Measurements from ENCODE around the gene ADAP2.
"Not testable (repeated sequence)": the region's sequence is repeated elsewhere in the genome, so short reads cannot be mapped to it uniquely, and the experiment has no call there.

Gene ADAP2

DNA sequence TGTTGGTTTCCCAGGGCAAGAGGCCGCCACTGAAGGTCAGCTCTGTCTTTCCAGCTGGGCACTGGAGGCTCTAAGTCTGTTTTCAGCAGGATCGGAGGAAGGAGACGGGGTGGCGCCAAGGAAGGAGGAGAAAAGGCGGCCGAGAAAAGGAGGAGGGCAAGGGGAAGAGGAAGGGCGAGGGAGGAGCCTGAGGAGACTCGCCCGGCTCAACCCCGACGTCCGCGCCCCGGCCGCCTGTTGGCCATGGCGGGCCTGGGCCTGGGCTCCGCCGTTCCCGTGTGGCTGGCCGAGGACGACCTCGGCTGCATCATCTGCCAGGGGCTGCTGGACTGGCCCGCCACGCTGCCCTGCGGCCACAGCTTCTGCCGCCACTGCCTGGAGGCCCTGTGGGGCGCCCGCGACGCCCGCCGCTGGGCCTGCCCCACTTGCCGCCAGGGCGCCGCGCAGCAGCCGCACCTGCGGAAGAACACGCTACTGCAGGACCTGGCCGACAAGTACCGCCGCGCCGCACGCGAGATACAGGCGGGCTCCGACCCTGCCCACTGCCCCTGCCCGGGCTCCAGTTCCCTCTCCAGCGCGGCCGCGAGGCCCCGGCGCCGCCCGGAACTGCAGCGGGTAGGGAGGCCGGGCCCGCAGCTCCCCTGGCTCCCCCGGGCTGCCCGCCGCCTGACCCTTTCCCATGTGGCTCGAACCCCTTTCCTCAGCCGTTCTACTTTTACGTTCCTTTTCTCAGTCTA is 49.3 kb downstream of the ADAP2 start, which contains the start of gene RNF135:
Gene RNF135 (plus strand): TSS at position 209 of the 737 bp plus-strand sequence. CDS start 35 bp downstream, at position 244.
- CTCF ChIA-PET = interaction anchor here (1.1 kb wide), 1 partner anchor 91 kb away, joined by 4 read pairs; no protein-coding TSS in a partner anchor
- H3K4me1 Mint-ChIP-seq = peaks cover 42% of the 10 kb centered on the region
- peaks cover 17% of the 10 kb centered on the region for H3K36me3 Mint-ChIP-seq

DNA sequence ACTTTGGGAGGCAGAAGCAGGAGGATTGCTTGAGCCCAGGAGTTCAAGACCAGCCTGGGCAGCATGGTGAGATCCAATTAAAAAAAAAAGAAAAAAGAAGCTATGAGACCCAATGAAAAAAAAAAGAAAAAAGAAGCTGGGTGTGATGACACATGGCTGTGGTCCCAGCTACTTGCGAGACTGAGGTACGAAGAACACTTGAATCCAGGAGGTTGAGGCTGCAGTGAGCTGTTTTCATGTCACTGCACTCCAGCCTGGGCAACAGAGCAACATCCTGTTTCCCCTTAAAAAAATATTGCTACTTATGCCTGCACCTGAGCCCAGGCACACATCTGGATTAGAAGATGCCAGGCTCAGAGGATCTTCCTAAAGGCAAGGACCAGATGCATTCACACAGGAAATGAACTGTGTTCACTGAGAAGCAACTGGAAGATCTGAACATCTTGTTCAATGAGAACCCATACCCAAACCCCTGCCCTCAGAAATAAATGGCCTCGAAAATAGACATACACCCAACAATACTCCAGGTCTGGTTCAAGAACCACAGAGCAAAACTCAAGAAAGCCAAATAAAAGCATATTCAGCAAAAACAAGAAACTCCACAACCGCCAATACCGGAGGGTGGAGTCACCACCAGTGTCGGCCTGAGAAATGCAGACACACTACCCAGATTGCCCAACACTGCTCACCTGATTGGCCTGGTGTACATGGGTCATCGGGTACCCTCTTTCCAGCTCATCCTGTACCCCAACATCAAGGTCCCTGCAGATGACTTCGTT is 53.5 kb downstream of the ADAP2 start:
- peaks cover 24% of the 10 kb centered on the region for H3K4me1 Mint-ChIP-seq
- H3K27me3 Mint-ChIP-seq = peaks cover 7% of the 10 kb centered on the region
- peaks cover 1% of the 10 kb centered on the region for H3K9me3 Mint-ChIP-seq
- no peak overlapping the region for H3K27ac Mint-ChIP-seq
- H3K4me3 Mint-ChIP-seq = no peak overlapping the region
- H3K36me3 Mint-ChIP-seq = peaks cover 18% of the 10 kb centered on the region
- CTCF ChIA-PET = no interaction called here
- DNase-seq = no peak

More for the DNA sequence above, 49.3 kb downstream of the ADAP2 start, which contains the start of gene RNF135:
- peaks cover 30% of the 10 kb centered on the region for H3K27me3 Mint-ChIP-seq
- H3K27ac Mint-ChIP-seq = peak within 1 kb of the TSS; percentile 89
- H3K9me3 Mint-ChIP-seq = peaks cover 1% of the 10 kb centered on the region
- peak within 1 kb of the TSS; percentile 98 for H3K4me3 Mint-ChIP-seq
- DNase-seq = peak; percentile 76

DNA sequence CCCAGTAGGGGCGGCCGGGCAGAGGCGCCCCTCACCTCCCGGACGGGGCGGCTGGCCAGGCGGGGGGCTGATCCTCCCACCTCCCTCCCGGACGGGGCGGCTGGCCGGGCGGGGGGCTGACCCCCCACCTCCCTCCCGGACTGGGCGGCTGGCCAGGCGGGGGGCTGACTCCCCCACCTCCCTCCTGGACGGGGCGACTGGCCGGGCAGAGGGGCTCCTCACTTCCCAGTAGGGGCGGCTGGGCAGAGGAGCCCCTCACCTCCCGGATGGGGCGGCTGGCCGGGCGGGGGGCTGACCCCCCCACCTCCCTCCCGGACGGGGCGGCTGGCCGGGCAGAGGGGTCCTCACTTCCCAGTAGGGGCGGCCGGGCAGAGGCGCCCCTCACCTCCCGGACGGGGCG is 58.2 kb downstream of the ADAP2 start:
- H3K27me3 Mint-ChIP-seq, H3K36me3 Mint-ChIP-seq, DNase-seq, H3K4me1 Mint-ChIP-seq, H3K27ac Mint-ChIP-seq, H3K9me3 Mint-ChIP-seq, CTCF ChIA-PET, H3K4me3 Mint-ChIP-seq: not testable (repeated sequence)

DNA sequence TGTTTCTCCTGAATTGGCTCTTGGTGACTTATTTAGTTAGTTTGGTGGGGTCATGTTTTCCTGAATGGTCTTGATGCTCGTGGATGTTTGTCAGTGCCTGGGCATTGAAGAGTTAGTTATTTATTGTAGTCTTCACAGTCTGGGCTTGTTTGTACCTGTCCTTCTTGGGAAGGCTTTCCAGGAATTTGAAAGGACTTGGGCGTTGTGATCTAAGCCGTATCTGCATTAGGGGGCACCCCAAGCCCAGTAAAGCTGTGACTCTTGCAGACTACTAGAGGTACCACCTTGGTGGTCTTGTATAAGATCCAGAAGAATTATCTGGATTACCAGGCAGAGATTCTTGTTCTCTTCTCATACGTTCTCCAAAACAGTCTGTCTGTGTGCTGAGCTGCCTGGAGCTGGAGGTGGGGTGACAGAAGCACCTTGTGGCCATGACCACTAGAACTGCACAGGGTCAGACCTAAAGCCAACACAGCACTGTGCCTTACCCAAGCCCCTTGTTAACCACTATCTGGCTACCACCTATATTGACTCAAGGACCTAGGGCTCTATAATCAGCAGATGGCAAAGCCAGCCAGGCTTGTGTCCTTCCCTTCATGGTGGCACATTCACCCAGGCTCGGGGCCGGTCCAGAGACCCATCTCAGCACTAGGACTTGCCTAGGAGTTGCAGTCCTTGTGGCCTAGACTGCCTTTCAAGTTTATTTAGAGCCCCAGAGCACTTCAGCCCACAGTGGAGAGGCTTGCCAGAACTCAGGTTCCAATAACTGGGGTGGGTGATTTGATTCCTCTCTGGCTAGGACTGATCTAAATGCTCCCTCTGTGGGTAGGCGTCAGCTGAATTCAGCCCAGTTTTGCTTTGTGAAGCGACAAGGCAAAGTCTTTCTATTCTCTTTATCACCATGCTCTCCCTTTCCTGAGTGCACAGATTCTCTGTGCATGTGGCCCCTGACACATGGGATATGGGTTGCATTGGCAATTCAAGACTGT is 60.1 kb downstream of the ADAP2 start:
- Mint-ChIP-seq H3K4me3 (no peak overlapping the region), H3K36me3 (peaks cover 1% of the 10 kb centered on the region), H3K9me3 (no peaks in the 10 kb centered on the region), H3K27me3 (no peaks in the 10 kb centered on the region), H3K27ac (no peak overlapping the region), H3K4me1 (peaks cover 2% of the 10 kb centered on the region)
- no peak for DNase-seq
- CTCF ChIA-PET = interaction anchor here (0.6 kb wide), 2 partner anchors 14 to 22 kb away, joined by 3 read pairs; no protein-coding TSS in a partner anchor

DNA sequence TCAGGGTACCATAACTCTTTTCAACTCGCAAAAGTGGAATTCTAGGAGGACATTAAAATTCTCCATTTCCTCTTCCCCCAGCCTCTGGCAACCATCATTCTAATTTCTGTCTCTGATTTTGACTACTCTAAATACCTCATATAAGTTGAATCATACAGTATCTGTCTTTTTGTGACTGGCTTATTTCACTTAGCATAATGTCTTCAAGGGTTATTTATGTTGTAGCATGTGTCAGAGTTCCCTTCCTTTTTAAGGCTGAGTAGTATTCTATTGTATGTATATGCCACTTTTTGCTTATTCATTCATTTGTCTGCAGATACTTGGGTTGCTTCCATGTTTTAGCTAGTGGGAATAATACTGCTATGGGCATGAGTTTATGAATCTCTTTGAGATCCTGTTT is 61.1 kb downstream of the ADAP2 start:
- H3K27me3 Mint-ChIP-seq = no peaks in the 10 kb centered on the region
- peaks cover 1% of the 10 kb centered on the region for H3K36me3 Mint-ChIP-seq
- no peaks in the 10 kb centered on the region for H3K9me3 Mint-ChIP-seq
- no peak overlapping the region for H3K4me3 Mint-ChIP-seq
- CTCF ChIA-PET = no interaction called here
- no peak overlapping the region for H3K27ac Mint-ChIP-seq
- H3K4me1 Mint-ChIP-seq = peaks cover 2% of the 10 kb centered on the region
- DNase-seq = no peak

DNA sequence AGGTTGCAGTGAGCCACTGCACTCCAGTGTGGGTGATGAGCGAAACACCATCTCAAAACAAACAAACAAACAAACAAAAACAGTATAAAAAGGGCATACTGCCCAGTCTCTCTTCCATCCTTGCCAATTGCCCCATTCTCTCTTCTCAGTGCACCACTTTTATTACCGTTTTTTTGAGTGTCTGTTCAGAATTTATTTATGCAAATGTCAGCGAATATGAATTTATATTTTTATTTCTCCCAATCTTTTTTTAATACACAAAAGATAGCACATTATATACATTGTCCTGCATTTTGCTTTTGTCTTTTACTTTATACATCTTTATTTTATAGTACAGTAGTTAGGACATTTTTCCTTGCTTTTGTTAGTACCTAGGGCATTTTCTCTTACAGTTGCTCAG is 68.7 kb downstream of the ADAP2 start:
- H3K27me3 Mint-ChIP-seq = no peaks in the 10 kb centered on the region
- CTCF ChIA-PET = no interaction called here
- DNase-seq = no peak
- H3K36me3 Mint-ChIP-seq = peaks cover 7% of the 10 kb centered on the region
- no peak overlapping the region for H3K4me3 Mint-ChIP-seq
- H3K4me1 Mint-ChIP-seq = no peaks in the 10 kb centered on the region
- H3K27ac Mint-ChIP-seq = no peak overlapping the region
- no peaks in the 10 kb centered on the region for H3K9me3 Mint-ChIP-seq

DNA sequence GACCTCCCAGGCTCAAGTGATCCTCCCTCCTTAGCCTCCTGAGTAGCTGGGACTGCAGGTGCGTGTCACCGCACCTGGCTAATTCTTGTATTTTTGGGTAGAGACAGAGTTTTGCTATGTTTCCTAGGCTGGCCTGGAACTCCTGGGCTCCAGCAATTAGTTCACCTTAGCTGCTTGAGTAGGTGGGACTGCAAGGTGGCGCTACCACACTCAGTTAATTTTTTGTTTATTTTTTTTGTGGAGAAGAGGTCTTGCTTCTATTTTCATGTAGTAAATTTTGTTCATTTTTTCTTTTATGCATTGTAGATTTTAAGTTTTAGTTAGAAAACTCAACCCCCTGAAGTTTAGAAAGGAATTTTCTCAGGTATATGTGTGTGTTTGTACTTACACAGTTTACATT is 70.8 kb downstream of the ADAP2 start:
- peaks cover 12% of the 10 kb centered on the region for H3K36me3 Mint-ChIP-seq
- H3K9me3 Mint-ChIP-seq = no peaks in the 10 kb centered on the region
- H3K27me3 Mint-ChIP-seq = no peaks in the 10 kb centered on the region
- H3K4me1 Mint-ChIP-seq = no peaks in the 10 kb centered on the region
- H3K27ac Mint-ChIP-seq = no peak overlapping the region
- CTCF ChIA-PET = no interaction called here
- no peak overlapping the region for H3K4me3 Mint-ChIP-seq
- DNase-seq = no peak

DNA sequence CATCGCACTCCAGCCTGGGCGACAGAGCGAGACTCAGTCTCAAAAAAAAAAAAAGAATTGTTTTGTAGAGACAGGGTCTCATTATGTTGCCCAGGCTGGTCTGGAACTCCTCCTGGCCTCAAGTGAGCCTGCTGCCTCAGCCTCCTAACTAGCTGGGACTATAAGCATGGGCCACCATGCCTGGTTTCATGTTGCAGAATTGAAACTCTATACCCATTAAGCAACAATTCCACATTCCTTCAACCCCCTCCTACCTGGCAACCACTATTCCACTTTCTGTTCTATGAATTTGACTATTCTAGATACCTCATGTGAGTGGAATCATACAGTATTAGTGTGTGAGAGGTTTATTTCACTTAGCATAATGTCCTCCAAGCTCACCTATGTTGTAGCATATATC is 73.6 kb downstream of the ADAP2 start:
- no peaks in the 10 kb centered on the region for H3K9me3 Mint-ChIP-seq
- no peaks in the 10 kb centered on the region for H3K4me1 Mint-ChIP-seq
- CTCF ChIA-PET = no interaction called here
- no peak overlapping the region for H3K4me3 Mint-ChIP-seq
- H3K36me3 Mint-ChIP-seq = peaks cover 20% of the 10 kb centered on the region
- no peak for DNase-seq
- no peaks in the 10 kb centered on the region for H3K27me3 Mint-ChIP-seq
- H3K27ac Mint-ChIP-seq = no peak overlapping the region

DNA sequence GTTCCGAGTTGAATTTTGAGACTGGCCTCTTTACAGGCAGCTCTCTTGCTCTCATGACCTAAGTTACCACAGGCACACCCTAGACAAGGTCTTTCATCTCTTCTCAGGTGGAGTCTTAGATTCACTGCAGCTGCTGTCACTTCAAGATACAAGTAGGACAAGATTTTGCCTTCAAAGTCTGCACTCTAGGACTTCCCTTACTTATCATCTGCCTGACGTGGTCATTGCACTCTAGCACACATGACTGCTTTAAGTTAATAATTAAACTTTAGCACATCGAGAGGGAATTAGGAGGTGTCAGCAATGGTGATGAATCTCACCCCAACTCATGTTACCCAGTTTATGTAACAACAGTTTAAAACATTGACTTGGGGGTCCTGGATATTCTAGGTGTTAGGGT is 74.7 kb downstream of the ADAP2 start:
- no peak for DNase-seq
- Mint-ChIP-seq H3K4me1 (no peaks in the 10 kb centered on the region), H3K4me3 (no peak overlapping the region), H3K27ac (no peak overlapping the region), H3K27me3 (no peaks in the 10 kb centered on the region), H3K36me3 (peaks cover 20% of the 10 kb centered on the region), H3K9me3 (no peaks in the 10 kb centered on the region)
- CTCF ChIA-PET = no interaction called here

DNA sequence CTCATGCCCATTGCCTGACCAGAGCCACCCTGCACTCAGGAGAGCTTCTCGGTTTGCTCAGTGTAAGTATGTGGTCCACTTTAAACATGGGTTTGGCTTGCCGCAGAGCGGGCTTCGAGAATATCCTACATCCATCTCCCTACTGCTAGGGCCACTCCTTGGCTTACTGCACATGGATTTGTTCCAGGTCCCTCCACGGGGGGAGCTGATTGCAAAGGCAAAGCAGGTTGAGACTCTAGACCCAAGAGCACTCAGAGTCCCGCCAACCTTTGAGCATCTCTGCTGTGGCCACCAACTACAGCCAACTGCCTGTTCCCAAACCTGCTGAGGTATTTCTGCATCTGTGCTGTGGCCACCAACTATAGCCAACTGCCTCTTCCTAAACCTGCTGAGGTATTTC is 75.5 kb downstream of the ADAP2 start:
- CTCF ChIA-PET = no interaction called here
- no peaks in the 10 kb centered on the region for H3K27me3 Mint-ChIP-seq
- H3K36me3 Mint-ChIP-seq = peaks cover 20% of the 10 kb centered on the region
- no peaks in the 10 kb centered on the region for H3K9me3 Mint-ChIP-seq
- no peaks in the 10 kb centered on the region for H3K4me1 Mint-ChIP-seq
- no peak for DNase-seq
- H3K27ac Mint-ChIP-seq = no peak overlapping the region
- H3K4me3 Mint-ChIP-seq = no peak overlapping the region

DNA sequence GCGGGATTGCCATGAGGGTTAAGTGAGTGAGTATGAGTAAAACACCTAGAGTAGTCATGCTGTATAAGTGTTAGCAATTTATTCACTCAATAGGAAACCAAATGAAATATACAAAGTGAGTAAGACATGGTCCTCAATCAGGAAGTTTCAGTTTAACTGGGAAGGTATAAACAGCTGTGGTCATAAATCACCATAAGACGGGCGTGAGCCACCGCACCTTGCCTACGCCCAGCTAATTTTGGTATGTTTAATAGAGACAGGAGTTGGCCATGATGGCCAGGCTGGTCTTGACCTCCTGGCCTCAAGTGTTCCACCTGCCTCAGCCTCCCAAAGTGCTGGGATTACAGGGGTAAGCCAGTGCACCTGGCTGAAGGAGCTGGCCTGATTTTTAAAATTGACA is 76.1 kb downstream of the ADAP2 start:
- Mint-ChIP-seq H3K9me3 (no peaks in the 10 kb centered on the region), H3K4me1 (no peaks in the 10 kb centered on the region), H3K36me3 (peaks cover 17% of the 10 kb centered on the region), H3K4me3 (no peak overlapping the region), H3K27me3 (no peaks in the 10 kb centered on the region), H3K27ac (no peak overlapping the region)
- CTCF ChIA-PET = no interaction called here
- no peak for DNase-seq

DNA sequence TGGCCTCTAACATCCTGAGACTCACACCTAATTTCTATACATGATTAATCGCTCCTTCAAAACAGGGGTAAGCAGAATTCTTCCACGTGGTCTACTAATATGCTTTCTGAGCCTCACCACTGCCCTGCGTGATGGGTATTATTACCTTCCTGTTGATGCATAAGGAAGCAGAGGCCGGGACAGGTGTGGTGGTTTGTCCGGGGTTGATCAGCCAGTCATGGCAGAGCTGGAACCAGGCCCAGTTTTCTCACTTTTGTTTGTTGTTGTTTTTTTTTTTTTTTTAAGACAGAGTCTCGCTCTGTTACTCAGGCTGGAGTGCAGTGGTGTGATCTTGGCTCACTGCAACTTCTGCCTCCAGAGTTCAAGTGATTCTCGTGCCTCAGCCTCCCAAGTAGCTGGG is 80.3 kb downstream of the ADAP2 start:
- no peak for DNase-seq
- Mint-ChIP-seq H3K27ac (no peak overlapping the region), H3K4me3 (no peak overlapping the region), H3K4me1 (no peaks in the 10 kb centered on the region), H3K27me3 (peaks cover 4% of the 10 kb centered on the region), H3K9me3 (no peaks in the 10 kb centered on the region), H3K36me3 (peaks cover 17% of the 10 kb centered on the region)
- CTCF ChIA-PET = no interaction called here

DNA sequence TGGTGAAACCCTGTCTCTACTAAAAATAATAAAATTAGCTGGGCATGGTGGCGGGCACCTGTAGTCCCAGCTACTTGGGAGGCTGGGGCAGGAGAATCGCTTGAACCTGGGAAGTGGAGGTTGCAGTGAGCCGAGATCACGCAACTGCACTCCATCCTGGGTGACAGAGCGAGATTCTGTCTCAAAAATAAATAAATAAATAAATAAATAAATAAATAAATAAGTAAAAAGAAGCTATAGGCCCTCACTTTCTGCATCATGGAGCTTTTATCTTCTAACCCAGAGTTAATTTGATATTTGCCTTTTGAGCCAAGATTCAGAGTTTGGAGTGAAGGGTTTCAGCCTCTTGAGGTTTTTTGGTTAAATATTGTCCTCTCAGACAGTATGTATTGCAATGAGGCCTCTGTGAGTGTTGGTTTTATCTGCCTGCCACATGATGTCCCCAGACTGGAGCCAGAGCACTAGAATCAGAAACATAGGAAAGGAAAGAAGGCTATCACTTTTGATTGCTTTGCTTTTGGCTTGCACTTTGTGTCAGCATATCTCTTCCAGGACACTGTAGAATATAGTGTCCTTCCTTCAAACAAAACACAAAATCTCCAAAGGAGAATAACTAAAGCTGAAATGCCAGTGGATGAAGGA is 81.6 kb downstream of the ADAP2 start:
- Mint-ChIP-seq H3K36me3 (peaks cover 8% of the 10 kb centered on the region), H3K27ac (no peak overlapping the region)
- CTCF ChIA-PET = no interaction called here

DNA sequence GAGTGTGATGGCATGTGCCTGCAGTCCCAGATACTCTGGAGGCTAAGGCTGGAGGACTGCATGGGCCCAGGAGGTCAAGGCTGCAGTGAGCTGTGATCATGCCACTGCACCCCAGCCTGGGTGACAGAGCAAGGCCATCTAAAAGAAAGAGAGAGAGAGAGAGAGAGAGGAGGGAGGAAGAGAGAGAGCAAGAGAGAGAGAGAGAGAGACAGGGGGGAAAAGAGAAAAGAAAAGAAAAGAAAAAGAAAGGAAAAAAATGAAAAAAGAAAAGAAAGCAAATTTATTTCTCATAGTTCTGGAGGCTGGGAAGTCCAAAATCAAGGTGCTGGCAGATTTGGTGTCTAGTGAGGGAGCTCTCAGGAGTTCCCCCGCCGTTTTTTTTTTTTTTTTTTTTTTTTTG is 82.4 kb downstream of the ADAP2 start:
- H3K27me3 Mint-ChIP-seq = peaks cover 18% of the 10 kb centered on the region
- CTCF ChIA-PET = no interaction called here

More for the DNA sequence above, 81.6 kb downstream of the ADAP2 start:
- no peak for DNase-seq
- H3K4me1 Mint-ChIP-seq = peaks cover 8% of the 10 kb centered on the region
- H3K9me3 Mint-ChIP-seq = no peaks in the 10 kb centered on the region
- H3K27me3 Mint-ChIP-seq = peaks cover 9% of the 10 kb centered on the region
- H3K4me3 Mint-ChIP-seq = no peak overlapping the region

More for the DNA sequence above, 82.4 kb downstream of the ADAP2 start:
- Mint-ChIP-seq H3K36me3 (peaks cover 4% of the 10 kb centered on the region), H3K4me3 (no peak overlapping the region), H3K27ac (no peak overlapping the region), H3K9me3 (no peaks in the 10 kb centered on the region), H3K4me1 (peaks cover 14% of the 10 kb centered on the region)
- DNase-seq = no peak
